ENCODE measurements around the gene MON1A.

MON1A gene

GRCh38 chr3:49929291-49930167, at the start of gene MON1A:
MON1A (minus strand) TSS chr3:49929811; CDS start chr3:49913346, 16,465 bp downstream.
- TF ChIP-seq CTCF (IDR thresholded peaks at IDR 0.05; ENCODE audit: control insufficient read depth, extremely low read depth, insufficient read depth), result peak; percentile 32
- peak within 1 kb of the TSS; percentile 65 for H3K4me3 ChIP-seq (ENCODE audit: low read depth, low read length)
- DNase-seq (ENCODE audit: low read depth), result peak; percentile 85

- no peak for TF ChIP-seq CTCF (IDR thresholded peaks at IDR 0.05; ENCODE audit: control insufficient read depth, extremely low read depth, insufficient read depth)
- no peak overlapping the region for H3K4me3 ChIP-seq (ENCODE audit: low read depth, low read length)
- DNase-seq (ENCODE audit: low read depth), result no peak
Observed at GRCh38 chr3:49976942-49977341, 47.3 kb upstream of the MON1A start.

GRCh38 chr3:49972656-49973055, 43.0 kb upstream of the MON1A start:
- no peak for DNase-seq (ENCODE audit: low read depth)
- TF ChIP-seq CTCF (IDR thresholded peaks at IDR 0.05; ENCODE audit: control insufficient read depth, extremely low read depth, insufficient read depth), result no peak
- no peak overlapping the region for H3K4me3 ChIP-seq (ENCODE audit: low read depth, low read length)

GRCh38 chr3:49968346-49968745, 38.7 kb upstream of the MON1A start:
- no peak for DNase-seq (ENCODE audit: low read depth)
- no peak overlapping the region for H3K4me3 ChIP-seq (ENCODE audit: low read depth, low read length)
- TF ChIP-seq CTCF (IDR thresholded peaks at IDR 0.05; ENCODE audit: control insufficient read depth, extremely low read depth, insufficient read depth), result no peak

GRCh38 chr3:49967291-49967690, 37.7 kb upstream of the MON1A start:
- TF ChIP-seq CTCF (IDR thresholded peaks at IDR 0.05; ENCODE audit: control insufficient read depth, extremely low read depth, insufficient read depth), result no peak
- no peak for DNase-seq (ENCODE audit: low read depth)
- no peak overlapping the region for H3K4me3 ChIP-seq (ENCODE audit: low read depth, low read length)

GRCh38 chr3:49966233-49966942, 36.8 kb upstream of the MON1A start:
- no peak for DNase-seq (ENCODE audit: low read depth)
- TF ChIP-seq CTCF (IDR thresholded peaks at IDR 0.05; ENCODE audit: control insufficient read depth, extremely low read depth, insufficient read depth), result no peak
- H3K4me3 ChIP-seq (ENCODE audit: low read depth, low read length), result no peak overlapping the region
